K562 (cell line): ENCODE measurements around the gene CRIM1. TPM values are rescaled to one million over a fixed set of nuclear protein-coding genes. Genes with fewer than 3 reads are reported as not detected.

ENCODE experiments used
- ATAC-seq: fragments of 200-7000 bp; cut with Tn5 transposase; 3 replicates; pipeline ENCODE4 v1.9.1; 2020; ENCODE audit warnings: moderate library complexity
- BruUV-seq: library from RNA; stranded (reverse); fragments of 400-500 nt; replicated peaks from 2 replicates; lab custom pipeline; 2021; lab: Mats Ljungman, UMichigan
- CTCF ChIA-PET: fragments of 300-600 bp; formaldehyde crosslinking; extraction: SDS; loops from one replicate; lab custom pipeline; 2021; ENCODE audit warnings: low intra/inter-chr PET ratio; lab: Yijun Ruan, JAX
- POLR2A ChIA-PET: fragments of 300-600, 350-650 bp; sonication (Branson Sonifier 250); formaldehyde crosslinking; extraction: SDS; loops from one replicate; lab custom pipeline; 2021; ENCODE audit warnings: antibody characterized with exemption, inconsistent platforms; lab: Yijun Ruan, JAX
- DNase-seq, 4 experiments: peaks; one replicate each; pipeline versions ENCODE4 v3.0.0 to v3.0.0-alpha.2; 2011 to 2018; ENCODE audit warnings: low spot score in 3 of 4, mixed read lengths in 3 of 4; ENCODE audit errors: extremely low read depth in 1 of 4
- FAIRE-seq: peaks from 2 replicates; lab custom pipeline; 2011; peaks lifted over from hg19 to GRCh38; lab: Jason Lieb, UNC
- H2AFZ ChIP-seq: 2 replicates; pipeline ENCODE4 v1.6.0; 2011; ENCODE audit warnings: low read depth, low read length, control low read depth, inconsistent platforms
- H3K27ac ChIP-seq: fragments of 200-600 bp; 3 replicates; pipeline ENCODE4 v1.8.0; 2011; ENCODE audit warnings: low read depth, mild to moderate bottlenecking, control low read depth, inconsistent platforms, low read length, moderate library complexity, mixed read lengths; ENCODE audit errors: extremely low read depth
- H3K27me3 ChIP-seq, 2 experiments: fragments of 300-600 bp in 1 of 2; 2 replicates in 1 of 2; 3 replicates in 1 of 2; pipeline versions ENCODE4 v1.6.0 to v1.8.0; 2011; ENCODE audit warnings: inconsistent platforms in 2 of 2, low read length in 2 of 2, mild to moderate bottlenecking in 1 of 2, mixed read lengths in 1 of 2, moderate library complexity in 1 of 2; ENCODE audit not compliant: control insufficient read depth in 2 of 2, insufficient read depth in 2 of 2
- H3K36me3 ChIP-seq: fragments of 300-600 bp; 3 replicates; pipeline ENCODE4 v1.8.0; 2011; ENCODE audit warnings: mild to moderate bottlenecking, low read length, inconsistent platforms; ENCODE audit not compliant: control insufficient read depth, insufficient read depth
- H3K4me1 ChIP-seq, 2 experiments: fragments of 200-600 bp in 1 of 2; replicated peaks in 1 of 2; 2 replicates in 1 of 2; 3 replicates in 1 of 2; pipeline versions ENCODE4 v1.5.1 to v1.8.0; 2011; ENCODE audit warnings: inconsistent platforms in 2 of 2, low read length in 2 of 2, mild to moderate bottlenecking in 1 of 2, mixed read lengths in 1 of 2, moderate library complexity in 1 of 2; ENCODE audit not compliant: control insufficient read depth in 2 of 2, insufficient read depth in 2 of 2
- H3K4me2 ChIP-seq: 2 replicates; pipeline ENCODE4 v1.6.1; 2011; ENCODE audit warnings: low read length, control low read depth, inconsistent platforms, mixed read lengths; ENCODE audit not compliant: insufficient read depth
- H3K4me3 ChIP-seq: fragments of 200-600 bp; sonication (generic), shearing (Covaris generic); 2 replicates; pipeline ENCODE4 v1.5.1; 2016; ENCODE audit warnings: control low read depth, inconsistent platforms
- H3K79me2 ChIP-seq: fragments of 200-600 bp; 3 replicates; pipeline ENCODE4 v1.8.0; 2011; ENCODE audit warnings: low read length, inconsistent platforms; ENCODE audit not compliant: control insufficient read depth, insufficient read depth
- H3K9ac ChIP-seq, 2 experiments: 2 replicates each; pipeline versions ENCODE4 v1.6.0 to v1.6.1; 2011; ENCODE audit warnings: low read depth in 2 of 2, low read length in 2 of 2, control low read depth in 1 of 2, inconsistent platforms in 1 of 2, mild to moderate bottlenecking in 1 of 2, mixed read lengths in 1 of 2; ENCODE audit not compliant: insufficient read depth in 1 of 2
- H3K9me1 ChIP-seq: one replicate; pipeline ENCODE4 v1.6.0; 2011; ENCODE audit warnings: inconsistent platforms, mild to moderate bottlenecking, low read length, moderate library complexity; ENCODE audit not compliant: control insufficient read depth, insufficient read depth
- H3K9me3 ChIP-seq: replicated peaks from 2 replicates; pipeline ENCODE4 v1.5.1; 2011; ENCODE audit warnings: low read depth, low read length, inconsistent platforms; ENCODE audit not compliant: control insufficient read depth, insufficient read depth
- H4K20me1 ChIP-seq: replicated peaks from 2 replicates; pipeline ENCODE4 v1.6.1; 2011; ENCODE audit warnings: low read length, inconsistent platforms, mixed read lengths; ENCODE audit not compliant: control insufficient read depth, insufficient read depth
- BCOR ChIP-seq: fragments of 450-650 bp; IDR thresholded peaks from 2 replicates; pipeline ENCODE4 v1.6.1; 2016
- GABPB2 ChIP-seq: fragments of 250-450 bp; sonication (Bioruptor Pico); conservative IDR thresholded peaks from 2 replicates; pipeline ENCODE4 v1.5.1; 2021; ENCODE audit warnings: mild to moderate bottlenecking
- MAFK ChIP-seq: IDR thresholded peaks from 2 replicates; pipeline ENCODE4 v1.6.1; 2011; ENCODE audit warnings: low read length, improper control_type of control experiment
- MEIS2 ChIP-seq: fragments of 450-650 bp; IDR thresholded peaks from 2 replicates; pipeline ENCODE4 v1.6.1; 2014; ENCODE audit warnings: mild to moderate bottlenecking; ENCODE audit not compliant: partially characterized antibody
- PHTF2 ChIP-seq: fragments of 250-450 bp; sonication (Bioruptor Pico); IDR thresholded peaks from 2 replicates; pipeline ENCODE4 v1.5.0; 2021; ENCODE audit warnings: mild to moderate bottlenecking
- SNIP1 ChIP-seq: fragments of 450-650 bp; IDR thresholded peaks from 2 replicates; pipeline ENCODE4 v1.7.1; 2017; ENCODE audit warnings: low read depth, mild to moderate bottlenecking
- TFAM ChIP-seq: fragments of 250-450 bp; sonication (Bioruptor Pico); conservative IDR thresholded peaks from 2 replicates; pipeline ENCODE4 v1.5.0; 2021; ENCODE audit warnings: mild to moderate bottlenecking, moderate library complexity
- ZBTB34 ChIP-seq: fragments of 250-450 bp; sonication (Bioruptor Pico); IDR thresholded peaks from 2 replicates; pipeline ENCODE4 v1.8.0; 2021; ENCODE audit warnings: mild to moderate bottlenecking, moderate library complexity
- ZBTB8A ChIP-seq: fragments of 450-650 bp; IDR thresholded peaks from 2 replicates; pipeline ENCODE4 v1.6.1; 2018; ENCODE audit warnings: mild to moderate bottlenecking, moderate library complexity; ENCODE audit not compliant: partially characterized antibody
- ZNF316 ChIP-seq: fragments of 450-650 bp; IDR thresholded peaks from 2 replicates; pipeline ENCODE4 v1.6.1; 2016
- WGBS: fragments of 100-300 bp; shearing (Covaris generic); methylation state at CpG from one replicate; pipeline ENCODE4 v1.1.6; 2016; ENCODE audit warnings: low coverage, mixed read lengths; ENCODE audit not compliant: insufficient coverage; ENCODE audit errors: missing lambda C conversion rate; 5-methylcytosine and 5-hydroxymethylcytosine counted together
- in situ Hi-C: fragments of 300-500 bp; cut with MboI; formaldehyde crosslinking; loops from 4 replicates; pipeline ENCODE4 v1.15.0; 2018; ENCODE audit warnings: inconsistent platforms, mixed read lengths
- intact Hi-C: fragments of 100-400 bp; cut with micrococcal nuclease; formaldehyde crosslinking; loops from 2 replicates; pipeline ENCODE4 v1.14.2; 2022
- polyA plus RNA-seq, 8 experiments: library from polyadenylated mRNA; depleted of rRNA in 4 of 8; stranded (reverse) in 5 of 8; unstranded in 3 of 8; fragments of >200 nt; fragmentation: Nextera tagmentation in 2 of 8; fragmentation: Illumina TruSeq in 1 of 8; extraction: Ambion mirVana in 2 of 8; extraction: Trizol in 1 of 8; gene quantifications; 2 replicates each; pipeline versions ENCODE4 v1.2.1 to v1.2.3, GENCODE V29; 2011 to 2014; ENCODE audit warnings: inconsistent platforms in 1 of 8, missing spikeins in 1 of 8
- total RNA-seq, 7 experiments: library from RNA; depleted of rRNA in 6 of 7; stranded (reverse); fragments of >200 nt in 6 of 7; fragmentation: Illumina TruSeq in 2 of 7; extraction: Trizol in 2 of 7; gene quantifications; 2 replicates each; pipeline versions ENCODE4 v1.2.1 to v1.2.3, GENCODE V29; 2011 to 2021; ENCODE audit warnings: low replicate concordance in 1 of 7
- TF ChIP-seq, protein P1 (sequence below): sonication (generic); formaldehyde crosslinking; IDR thresholded peaks from 2 replicates; pipeline ENCODE4 v1.8.1; 2023; ENCODE audit warnings: mild to moderate bottlenecking, missing genetic modification reagents
- TF ChIP-seq, protein P2 (sequence below): fragments of 250-450 bp; sonication (Bioruptor Pico); IDR thresholded peaks from 2 replicates; pipeline ENCODE4 v1.4.0; 2020
- TF ChIP-seq, protein P3 (sequence below): fragments of 250-450 bp; sonication (Bioruptor Pico); IDR thresholded peaks from 2 replicates; pipeline ENCODE4 v1.8.0; 2021; ENCODE audit warnings: moderate library complexity, mild to moderate bottlenecking, inconsistent platforms

The CRIM1 gene
- total and polyA plus RNA-seq, 9 of the 15 experiments (the other 6 are each of a cell fraction or from before 2014, with no cell fraction given), result 0.01 to 0.36 (median 0.06) TPM; not detected in 1

GRCh38 chr2:36477315-36477714 is 121.7 kb downstream of the CRIM1 start:
- WGBS, result 8% methylated on average over 4 of the region's 4 CpGs
- Histone ChIP-seq H3K9ac (no peak overlapping the region), H3K9me1 (no peaks in the 10 kb centered on the region), H3K4me2 (no peak overlapping the region), H3K9me3 (peaks cover 3% of the 10 kb centered on the region; the same call in 1 of the 2 replicates), H3K4me3 (no peak overlapping the region), H2AFZ (no peak overlapping the region), H3K27me3 (no peaks in the 10 kb centered on the region), H3K79me2 (no peaks in the 10 kb centered on the region), H3K4me1 (peaks cover 3 to 10% of the 10 kb centered on the region in 2 experiments; a peak in 3 of 5 replicates), H4K20me1 (no peaks in the 10 kb centered on the region), H3K36me3 (no peaks in the 10 kb centered on the region), H3K27ac (no peak overlapping the region)
- in situ Hi-C loops, result no loop called here
- ATAC-seq (no peak), FAIRE-seq (no peak), DNase-seq (no peak)
- POLR2A ChIA-PET, result no interaction called here
- intact Hi-C loops, result no loop called here
- no peak for TF ChIP-seq TFAM (CRISPR knock-in tag)
- no peak for TF ChIP-seq ZNF316
- no peak for TF ChIP-seq ZBTB8A
- TF ChIP-seq, protein P1, sequence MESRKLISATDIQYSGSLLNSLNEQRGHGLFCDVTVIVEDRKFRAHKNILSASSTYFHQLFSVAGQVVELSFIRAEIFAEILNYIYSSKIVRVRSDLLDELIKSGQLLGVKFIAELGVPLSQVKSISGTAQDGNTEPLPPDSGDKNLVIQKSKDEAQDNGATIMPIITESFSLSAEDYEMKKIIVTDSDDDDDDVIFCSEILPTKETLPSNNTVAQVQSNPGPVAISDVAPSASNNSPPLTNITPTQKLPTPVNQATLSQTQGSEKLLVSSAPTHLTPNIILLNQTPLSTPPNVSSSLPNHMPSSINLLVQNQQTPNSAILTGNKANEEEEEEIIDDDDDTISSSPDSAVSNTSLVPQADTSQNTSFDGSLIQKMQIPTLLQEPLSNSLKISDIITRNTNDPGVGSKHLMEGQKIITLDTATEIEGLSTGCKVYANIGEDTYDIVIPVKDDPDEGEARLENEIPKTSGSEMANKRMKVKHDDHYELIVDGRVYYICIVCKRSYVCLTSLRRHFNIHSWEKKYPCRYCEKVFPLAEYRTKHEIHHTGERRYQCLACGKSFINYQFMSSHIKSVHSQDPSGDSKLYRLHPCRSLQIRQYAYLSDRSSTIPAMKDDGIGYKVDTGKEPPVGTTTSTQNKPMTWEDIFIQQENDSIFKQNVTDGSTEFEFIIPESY (CRISPR knock-in tag), result no peak
- TF ChIP-seq GABPB2, result no peak
- TF ChIP-seq MEIS2, result no peak
- TF ChIP-seq ZBTB34 (CRISPR knock-in tag), result no peak
- TF ChIP-seq, protein P2, sequence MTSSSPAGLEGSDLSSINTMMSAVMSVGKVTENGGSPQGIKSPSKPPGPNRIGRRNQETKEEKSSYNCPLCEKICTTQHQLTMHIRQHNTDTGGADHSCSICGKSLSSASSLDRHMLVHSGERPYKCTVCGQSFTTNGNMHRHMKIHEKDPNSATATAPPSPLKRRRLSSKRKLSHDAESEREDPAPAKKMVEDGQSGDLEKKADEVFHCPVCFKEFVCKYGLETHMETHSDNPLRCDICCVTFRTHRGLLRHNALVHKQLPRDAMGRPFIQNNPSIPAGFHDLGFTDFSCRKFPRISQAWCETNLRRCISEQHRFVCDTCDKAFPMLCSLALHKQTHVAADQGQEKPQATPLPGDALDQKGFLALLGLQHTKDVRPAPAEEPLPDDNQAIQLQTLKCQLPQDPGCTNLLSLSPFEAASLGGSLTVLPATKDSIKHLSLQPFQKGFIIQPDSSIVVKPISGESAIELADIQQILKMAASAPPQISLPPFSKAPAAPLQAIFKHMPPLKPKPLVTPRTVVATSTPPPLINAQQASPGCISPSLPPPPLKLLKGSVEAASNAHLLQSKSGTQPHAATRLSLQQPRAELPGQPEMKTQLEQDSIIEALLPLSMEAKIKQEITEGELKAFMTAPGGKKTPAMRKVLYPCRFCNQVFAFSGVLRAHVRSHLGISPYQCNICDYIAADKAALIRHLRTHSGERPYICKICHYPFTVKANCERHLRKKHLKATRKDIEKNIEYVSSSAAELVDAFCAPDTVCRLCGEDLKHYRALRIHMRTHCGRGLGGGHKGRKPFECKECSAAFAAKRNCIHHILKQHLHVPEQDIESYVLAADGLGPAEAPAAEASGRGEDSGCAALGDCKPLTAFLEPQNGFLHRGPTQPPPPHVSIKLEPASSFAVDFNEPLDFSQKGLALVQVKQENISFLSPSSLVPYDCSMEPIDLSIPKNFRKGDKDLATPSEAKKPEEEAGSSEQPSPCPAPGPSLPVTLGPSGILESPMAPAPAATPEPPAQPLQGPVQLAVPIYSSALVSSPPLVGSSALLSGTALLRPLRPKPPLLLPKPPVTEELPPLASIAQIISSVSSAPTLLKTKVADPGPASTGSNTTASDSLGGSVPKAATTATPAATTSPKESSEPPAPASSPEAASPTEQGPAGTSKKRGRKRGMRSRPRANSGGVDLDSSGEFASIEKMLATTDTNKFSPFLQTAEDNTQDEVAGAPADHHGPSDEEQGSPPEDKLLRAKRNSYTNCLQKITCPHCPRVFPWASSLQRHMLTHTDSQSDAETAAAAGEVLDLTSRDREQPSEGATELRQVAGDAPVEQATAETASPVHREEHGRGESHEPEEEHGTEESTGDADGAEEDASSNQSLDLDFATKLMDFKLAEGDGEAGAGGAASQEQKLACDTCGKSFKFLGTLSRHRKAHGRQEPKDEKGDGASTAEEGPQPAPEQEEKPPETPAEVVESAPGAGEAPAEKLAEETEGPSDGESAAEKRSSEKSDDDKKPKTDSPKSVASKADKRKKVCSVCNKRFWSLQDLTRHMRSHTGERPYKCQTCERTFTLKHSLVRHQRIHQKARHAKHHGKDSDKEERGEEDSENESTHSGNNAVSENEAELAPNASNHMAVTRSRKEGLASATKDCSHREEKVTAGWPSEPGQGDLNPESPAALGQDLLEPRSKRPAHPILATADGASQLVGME (CRISPR knock-in tag), result no peak
- no peak for TF ChIP-seq SNIP1
- no peak for TF ChIP-seq BCOR
- TF ChIP-seq, protein P3, sequence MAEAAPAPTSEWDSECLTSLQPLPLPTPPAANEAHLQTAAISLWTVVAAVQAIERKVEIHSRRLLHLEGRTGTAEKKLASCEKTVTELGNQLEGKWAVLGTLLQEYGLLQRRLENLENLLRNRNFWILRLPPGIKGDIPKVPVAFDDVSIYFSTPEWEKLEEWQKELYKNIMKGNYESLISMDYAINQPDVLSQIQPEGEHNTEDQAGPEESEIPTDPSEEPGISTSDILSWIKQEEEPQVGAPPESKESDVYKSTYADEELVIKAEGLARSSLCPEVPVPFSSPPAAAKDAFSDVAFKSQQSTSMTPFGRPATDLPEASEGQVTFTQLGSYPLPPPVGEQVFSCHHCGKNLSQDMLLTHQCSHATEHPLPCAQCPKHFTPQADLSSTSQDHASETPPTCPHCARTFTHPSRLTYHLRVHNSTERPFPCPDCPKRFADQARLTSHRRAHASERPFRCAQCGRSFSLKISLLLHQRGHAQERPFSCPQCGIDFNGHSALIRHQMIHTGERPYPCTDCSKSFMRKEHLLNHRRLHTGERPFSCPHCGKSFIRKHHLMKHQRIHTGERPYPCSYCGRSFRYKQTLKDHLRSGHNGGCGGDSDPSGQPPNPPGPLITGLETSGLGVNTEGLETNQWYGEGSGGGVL, result no peak
- TF ChIP-seq MAFK, result no peak
- TF ChIP-seq PHTF2 (CRISPR knock-in tag), result no peak
- BruUV-seq, result no TSS peak
- CTCF ChIA-PET, result no interaction called here
